Measurements from ENCODE around the gene PSTPIP2. TPM values are rescaled to one million over a fixed set of nuclear protein-coding genes. Genes with fewer than 3 reads are reported as not detected.

Gene PSTPIP2, protein sequence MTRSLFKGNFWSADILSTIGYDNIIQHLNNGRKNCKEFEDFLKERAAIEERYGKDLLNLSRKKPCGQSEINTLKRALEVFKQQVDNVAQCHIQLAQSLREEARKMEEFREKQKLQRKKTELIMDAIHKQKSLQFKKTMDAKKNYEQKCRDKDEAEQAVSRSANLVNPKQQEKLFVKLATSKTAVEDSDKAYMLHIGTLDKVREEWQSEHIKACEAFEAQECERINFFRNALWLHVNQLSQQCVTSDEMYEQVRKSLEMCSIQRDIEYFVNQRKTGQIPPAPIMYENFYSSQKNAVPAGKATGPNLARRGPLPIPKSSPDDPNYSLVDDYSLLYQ
- 100 to 1,000 TPM in 6 of 7 donors, 10 to 100 TPM in 1; 69.2 to 153 (median 132) TPM for total RNA-seq
- 10 to 100 TPM; 18.3 to 58.7 (median 24.1) TPM for polyA plus RNA-seq
- long read RNA-seq, donor 1, partial matches to known transcripts = 0 of 3 reads
- long read RNA-seq, donor 1, other reads (novel, unspliced or antisense) = 0 of 3 reads
- long read RNA-seq, donor 2, partial matches to known transcripts = 0 of 2 reads
- long read RNA-seq, donor 2, other reads (novel, unspliced or antisense) = 0 of 2 reads

DNA sequence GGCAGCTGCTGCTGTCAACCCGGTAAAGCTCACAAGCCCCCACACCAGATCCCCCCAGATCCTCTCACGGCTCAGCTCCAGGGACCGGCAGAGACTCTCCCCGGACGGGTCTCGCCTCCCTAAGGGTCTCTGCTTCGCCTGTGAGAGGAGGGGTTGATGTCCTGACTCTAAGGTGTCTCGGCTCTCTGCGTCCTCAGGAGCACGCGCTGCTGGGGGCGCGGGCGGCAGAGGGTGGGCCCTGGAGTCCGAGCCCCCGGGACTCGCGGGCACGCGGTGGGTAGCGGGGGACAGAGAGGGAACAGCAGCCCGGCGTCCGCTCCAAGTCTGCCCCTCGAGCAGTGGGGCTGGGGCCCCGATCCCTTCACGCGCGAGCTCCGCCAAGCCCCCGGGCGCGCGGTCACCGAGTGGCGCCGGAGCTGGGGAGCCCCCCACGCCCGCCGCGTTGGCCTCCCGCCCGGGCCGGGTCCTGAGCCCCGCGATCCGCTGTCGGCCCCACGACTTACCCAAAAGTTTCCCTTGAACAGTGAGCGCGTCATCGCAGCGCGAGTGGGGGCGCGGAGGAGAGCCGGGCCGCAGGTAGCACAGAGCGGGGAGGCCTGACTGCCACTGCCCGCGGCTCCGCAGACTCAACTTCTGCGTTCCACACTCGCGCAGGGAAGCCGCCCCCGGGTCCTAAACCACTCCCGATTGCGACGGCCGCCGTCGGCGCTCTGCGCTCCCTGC is at the start of gene PSTPIP2:
PSTPIP2 (minus strand) TSS at position 608 of the 723 bp plus-strand sequence; CDS start at position 536, 72 bp downstream.
- TF ChIP-seq POLR2AphosphoS5 (IDR thresholded peaks at IDR 0.05) = peak; percentile 73 to 89 (median 87)
- TF ChIP-seq POLR2A (IDR thresholded peaks at IDR 0.05) = no peak
- Histone ChIP-seq H3K9me3 (no peaks in the 10 kb centered on the region), H3K4me3 (peak within 1 kb of the TSS; percentile 67 to 92 (median 74)), H3K36me3 (peaks cover 0 to 6% (median 0%) of the 10 kb centered on the region in 6 donors), H3K4me1 (peaks cover 12 to 74% (median 54%) of the 10 kb centered on the region in 6 donors), H3K27ac (peak within 1 kb of the TSS; percentile 80 to 97 (median 92)), H3K27me3 (replicated peaks in 1 of 7) (peaks cover 0 to 20% (median 0%) of the 10 kb centered on the region in 7 donors)
- DNase-seq = peak; percentile 96
- intact Hi-C loops (cut with DNase I; ENCODE audit: low total_unique reads) = loop anchor here (10.0 kb wide), 2 partner anchors 97 to 407 kb away; no protein-coding TSS in a partner anchor
- WGBS, 5 donors = 0 to 2% (median 1%) methylated on average over 22 to 75 of the region's 75 CpGs

DNA sequence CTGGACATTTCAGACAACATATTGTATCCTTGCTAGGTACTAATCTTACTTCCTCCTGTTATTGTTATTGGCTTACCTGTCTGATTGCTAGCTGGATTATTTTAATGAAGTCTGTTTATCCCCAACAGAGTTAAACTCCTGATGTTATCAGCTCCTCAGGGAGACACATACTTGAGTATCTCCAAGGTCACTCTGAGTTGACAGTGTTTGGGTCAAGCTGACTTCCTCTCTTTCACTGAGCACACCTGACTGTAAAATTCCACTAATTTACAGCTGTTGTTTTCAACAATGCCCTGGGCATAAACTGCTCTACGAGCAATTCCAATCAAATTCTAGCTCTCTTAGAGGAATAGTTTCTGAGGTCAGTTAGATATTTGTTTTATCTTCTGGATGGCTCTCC is 41.7 kb upstream of the PSTPIP2 start:
- no peak overlapping the region for H3K27ac ChIP-seq
- WGBS, 5 donors = 77 to 100% (median 91%) methylated on average over 1 of the region's 1 CpG
- peaks cover 0 to 80% (median 16%) of the 10 kb centered on the region in 6 donors for H3K36me3 ChIP-seq
- H3K9me3 ChIP-seq = no peaks in the 10 kb centered on the region
- H3K4me3 ChIP-seq = no peak overlapping the region
- DNase-seq = no peak
- H3K4me1 ChIP-seq = no peaks in the 10 kb centered on the region
- TF ChIP-seq POLR2AphosphoS5 (IDR thresholded peaks at IDR 0.05) (no peak), POLR2A (IDR thresholded peaks at IDR 0.05) (no peak)
- TF ChIP-seq, protein P1, sequence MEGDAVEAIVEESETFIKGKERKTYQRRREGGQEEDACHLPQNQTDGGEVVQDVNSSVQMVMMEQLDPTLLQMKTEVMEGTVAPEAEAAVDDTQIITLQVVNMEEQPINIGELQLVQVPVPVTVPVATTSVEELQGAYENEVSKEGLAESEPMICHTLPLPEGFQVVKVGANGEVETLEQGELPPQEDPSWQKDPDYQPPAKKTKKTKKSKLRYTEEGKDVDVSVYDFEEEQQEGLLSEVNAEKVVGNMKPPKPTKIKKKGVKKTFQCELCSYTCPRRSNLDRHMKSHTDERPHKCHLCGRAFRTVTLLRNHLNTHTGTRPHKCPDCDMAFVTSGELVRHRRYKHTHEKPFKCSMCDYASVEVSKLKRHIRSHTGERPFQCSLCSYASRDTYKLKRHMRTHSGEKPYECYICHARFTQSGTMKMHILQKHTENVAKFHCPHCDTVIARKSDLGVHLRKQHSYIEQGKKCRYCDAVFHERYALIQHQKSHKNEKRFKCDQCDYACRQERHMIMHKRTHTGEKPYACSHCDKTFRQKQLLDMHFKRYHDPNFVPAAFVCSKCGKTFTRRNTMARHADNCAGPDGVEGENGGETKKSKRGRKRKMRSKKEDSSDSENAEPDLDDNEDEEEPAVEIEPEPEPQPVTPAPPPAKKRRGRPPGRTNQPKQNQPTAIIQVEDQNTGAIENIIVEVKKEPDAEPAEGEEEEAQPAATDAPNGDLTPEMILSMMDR (IDR thresholded peaks at IDR 0.05 in 8 of 11, conservative IDR thresholded peaks at IDR 0.05 in 3 of 11) = no peak
- no peaks in the 10 kb centered on the region for H3K27me3 ChIP-seq (replicated peaks in 1 of 7)
- intact Hi-C loops (cut with DNase I; ENCODE audit: low total_unique reads) = no loop called here

DNA sequence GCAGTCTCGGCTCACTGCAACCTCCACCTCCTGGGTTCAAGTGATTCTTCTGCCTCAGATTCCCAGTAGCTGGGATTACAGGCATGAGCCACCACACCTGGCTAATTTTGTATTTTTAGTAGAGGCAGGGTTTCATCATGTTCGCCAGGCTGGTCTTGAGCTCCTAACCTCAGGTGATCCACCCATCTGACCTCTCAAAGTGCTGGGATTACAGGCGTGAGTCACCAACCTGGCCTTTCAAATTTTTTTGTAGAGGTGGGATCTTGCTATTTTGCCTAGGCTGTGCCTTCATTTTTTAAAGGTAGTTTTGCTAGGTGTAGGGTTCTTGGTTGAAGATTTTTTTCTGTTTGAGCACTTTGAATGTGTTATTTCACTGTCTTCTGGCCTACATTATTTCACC is 38.3 kb upstream of the PSTPIP2 start:
- 96 to 100% (median 98%) methylated on average over 3 of the region's 3 CpGs for WGBS, 5 donors

DNA sequence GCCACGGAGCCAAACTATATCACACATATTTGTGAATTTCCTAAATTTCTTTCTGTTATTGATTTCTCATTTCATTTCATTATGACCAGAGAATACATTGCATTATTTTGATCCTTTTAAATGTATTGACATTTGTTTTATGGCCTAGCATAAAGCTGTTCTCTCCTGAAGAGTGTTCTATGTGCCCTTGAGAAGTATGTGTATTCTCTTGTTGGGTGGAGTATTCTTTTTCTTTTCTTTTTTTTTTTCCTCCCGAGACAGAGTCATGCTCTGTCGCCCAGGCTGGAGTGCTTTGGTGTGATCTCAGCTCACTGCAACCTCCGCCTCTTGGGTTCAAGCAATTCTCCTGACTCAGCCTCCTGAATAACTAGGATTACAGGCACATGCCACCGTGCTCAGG is 37.3 kb upstream of the PSTPIP2 start:
- H3K4me3 ChIP-seq = no peak overlapping the region
- H3K27ac ChIP-seq = no peak overlapping the region
- no peak for DNase-seq
- H3K36me3 ChIP-seq = peaks cover 0 to 74% (median 11%) of the 10 kb centered on the region in 6 donors
- no peaks in the 10 kb centered on the region for H3K27me3 ChIP-seq (replicated peaks in 1 of 7)
- TF ChIP-seq, protein P1 (IDR thresholded peaks at IDR 0.05 in 8 of 11, conservative IDR thresholded peaks at IDR 0.05 in 3 of 11) = no peak
- no peak for TF ChIP-seq POLR2AphosphoS5 (IDR thresholded peaks at IDR 0.05)
- no peak for TF ChIP-seq POLR2A (IDR thresholded peaks at IDR 0.05)
- H3K9me3 ChIP-seq = no peaks in the 10 kb centered on the region
- intact Hi-C loops (cut with DNase I; ENCODE audit: low total_unique reads) = no loop called here
- 91 to 97% (median 95%) methylated on average over 5 of the region's 5 CpGs for WGBS, 5 donors
- peaks cover 6 to 35% (median 14%) of the 10 kb centered on the region in 6 donors for H3K4me1 ChIP-seq

More for the DNA sequence above, 38.3 kb upstream of the PSTPIP2 start:
- no peak for DNase-seq
- Histone ChIP-seq H3K27me3 (replicated peaks in 1 of 7) (no peaks in the 10 kb centered on the region), H3K27ac (no peak overlapping the region), H3K9me3 (no peaks in the 10 kb centered on the region), H3K36me3 (peaks cover 0 to 84% (median 16%) of the 10 kb centered on the region in 6 donors), H3K4me3 (no peak overlapping the region), H3K4me1 (peaks cover 0 to 26% (median 6%) of the 10 kb centered on the region in 6 donors)
- TF ChIP-seq POLR2AphosphoS5 (IDR thresholded peaks at IDR 0.05) (no peak), POLR2A (IDR thresholded peaks at IDR 0.05) (no peak)
- TF ChIP-seq, protein P1 (IDR thresholded peaks at IDR 0.05 in 8 of 11, conservative IDR thresholded peaks at IDR 0.05 in 3 of 11) = no peak
- intact Hi-C loops (cut with DNase I; ENCODE audit: low total_unique reads) = no loop called here

Data from spleen (tissue), 13 donors.